HepG2 (cell line): ENCODE results near the gene SLC7A6OS. TPM values are rescaled to one million over a fixed set of nuclear protein-coding genes. Genes with fewer than 3 reads are reported as not detected.

Experiments
- CHD2 ChIP-seq: IDR thresholded peaks from 2 replicates; pipeline ENCODE4 v1.6.1; 2011; ENCODE audit warnings: low read depth, low read length, improper control_type of control experiment
- FOSL1 ChIP-seq: sonication (generic); formaldehyde crosslinking; IDR thresholded peaks from 2 replicates; pipeline ENCODE4 v1.9.0; 2021; ENCODE audit warnings: missing genetic modification reagents, borderline replicate concordance
- GTF2F1 ChIP-seq: fragments of 150-350 bp; IDR thresholded peaks from 2 replicates; pipeline ENCODE4 v1.6.1; 2014; ENCODE audit warnings: low read length
- HIC2 ChIP-seq: sonication (generic); formaldehyde crosslinking; IDR thresholded peaks from 2 replicates; pipeline ENCODE4 v1.9.0; 2022; ENCODE audit warnings: low read depth, missing genetic modification reagents
- LBX2 ChIP-seq: sonication (generic); formaldehyde crosslinking; IDR thresholded peaks from 2 replicates; pipeline ENCODE4 v1.5.0; 2020; ENCODE audit warnings: missing genetic modification reagents, mild to moderate bottlenecking, borderline replicate concordance
- MAX ChIP-seq: IDR thresholded peaks from 2 replicates; pipeline ENCODE4 v1.6.1; 2012; ENCODE audit warnings: inconsistent platforms
- MED13 ChIP-seq: sonication (generic); formaldehyde crosslinking; IDR thresholded peaks from 2 replicates; pipeline ENCODE4 v1.5.0; 2020; ENCODE audit warnings: missing genetic modification reagents
- POGK ChIP-seq: sonication (generic); formaldehyde crosslinking; conservative IDR thresholded peaks from 2 replicates; pipeline ENCODE4 v1.8.0; 2022; ENCODE audit warnings: mild to moderate bottlenecking, moderate library complexity, missing genetic modification reagents
- RBM39 ChIP-seq: fragments of 200-400 bp; formaldehyde crosslinking; IDR thresholded peaks from one replicate; pipeline ENCODE4 v1.6.1; 2018; ENCODE audit warnings: antibody characterized with exemption, mild to moderate bottlenecking, low read depth, low read length; ENCODE audit not compliant: poor library complexity, severe bottlenecking
- XBP1 ChIP-seq: sonication (generic); formaldehyde crosslinking; IDR thresholded peaks from 2 replicates; pipeline ENCODE4 v1.5.0; 2020; ENCODE audit warnings: missing genetic modification reagents
- ZIK1 ChIP-seq: sonication (generic); formaldehyde crosslinking; IDR thresholded peaks from 2 replicates; pipeline ENCODE4 v1.5.0; 2020; ENCODE audit warnings: mild to moderate bottlenecking, low read depth, missing genetic modification reagents, borderline replicate concordance
- ZKSCAN5 ChIP-seq: sonication (generic); formaldehyde crosslinking; IDR thresholded peaks from 2 replicates; pipeline ENCODE4 v1.5.1; 2020; ENCODE audit warnings: mild to moderate bottlenecking, missing genetic modification reagents
- ZNF235 ChIP-seq: sonication (generic); formaldehyde crosslinking; IDR thresholded peaks from 2 replicates; pipeline ENCODE4 v1.8.1; 2023; ENCODE audit warnings: mild to moderate bottlenecking, missing genetic modification reagents, borderline replicate concordance
- ZNF318 ChIP-seq: sonication (generic); formaldehyde crosslinking; IDR thresholded peaks from 2 replicates; pipeline ENCODE4 v1.4.0; 2020; ENCODE audit warnings: mild to moderate bottlenecking, missing genetic modification reagents
- polyA plus RNA-seq, 8 experiments: library from polyadenylated mRNA; depleted of rRNA in 3 of 8; stranded (reverse) in 7 of 8; unstranded in 1 of 8; fragments of >200 nt; fragmentation: Illumina TruSeq in 4 of 8; extraction: Trizol in 4 of 8; gene quantifications; 2 replicates each; pipeline versions ENCODE4 v1.2.1 to v1.2.3, GENCODE V29; 2011 to 2016; ENCODE audit warnings: low read depth in 4 of 8, missing spikeins in 1 of 8, mixed read lengths in 1 of 8; ENCODE audit not compliant: insufficient read depth in 1 of 8
- total RNA-seq, 5 experiments: library from RNA; depleted of rRNA; stranded (reverse); fragments of >200 nt; fragmentation: Illumina TruSeq; extraction: Trizol; gene quantifications; 2 replicates each; pipeline ENCODE4 v1.2.3, GENCODE V29; 2016; ENCODE audit warnings: low read depth in 1 of 5
- TF ChIP-seq, protein P1 (sequence below): fragments of 450-650 bp; IDR thresholded peaks from 2 replicates; pipeline ENCODE4 v1.6.1; 2016

SLC7A6OS gene
- total and polyA plus RNA-seq, 2 of the 13 experiments (the other 11 are each of a cell fraction or from before 2014, with no cell fraction given): 11.2 to 21.5 TPM

- TF ChIP-seq, protein P1, sequence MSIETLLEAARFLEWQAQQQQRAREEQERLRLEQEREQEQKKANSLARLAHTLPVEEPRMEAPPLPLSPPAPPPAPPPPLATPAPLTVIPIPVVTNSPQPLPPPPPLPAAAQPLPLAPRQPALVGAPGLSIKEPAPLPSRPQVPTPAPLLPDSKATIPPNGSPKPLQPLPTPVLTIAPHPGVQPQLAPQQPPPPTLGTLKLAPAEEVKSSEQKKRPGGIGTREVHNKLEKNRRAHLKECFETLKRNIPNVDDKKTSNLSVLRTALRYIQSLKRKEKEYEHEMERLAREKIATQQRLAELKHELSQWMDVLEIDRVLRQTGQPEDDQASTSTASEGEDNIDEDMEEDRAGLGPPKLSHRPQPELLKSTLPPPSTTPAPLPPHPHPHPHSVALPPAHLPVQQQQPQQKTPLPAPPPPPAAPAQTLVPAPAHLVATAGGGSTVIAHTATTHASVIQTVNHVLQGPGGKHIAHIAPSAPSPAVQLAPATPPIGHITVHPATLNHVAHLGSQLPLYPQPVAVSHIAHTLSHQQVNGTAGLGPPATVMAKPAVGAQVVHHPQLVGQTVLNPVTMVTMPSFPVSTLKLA: no peak
- no peak for TF ChIP-seq LBX2 (CRISPR knock-in tag)
- TF ChIP-seq GTF2F1: no peak
- TF ChIP-seq ZKSCAN5 (CRISPR knock-in tag): no peak
- TF ChIP-seq ZNF235: no peak
- no peak for TF ChIP-seq FOSL1 (CRISPR knock-in tag)
- TF ChIP-seq ZIK1 (CRISPR knock-in tag): no peak
- TF ChIP-seq MED13 (CRISPR knock-in tag): no peak
- no peak for TF ChIP-seq RBM39
- TF ChIP-seq XBP1 (CRISPR knock-in tag): no peak
- TF ChIP-seq POGK (CRISPR knock-in tag): no peak
- peak; percentile 43; the same call in 1 of the 2 replicates for TF ChIP-seq HIC2 (CRISPR knock-in tag)
- TF ChIP-seq ZNF318: no peak
- no peak for TF ChIP-seq MAX
- TF ChIP-seq CHD2: no peak
Measured at GRCh38 chr16:68328151-68328859, 17.6 kb upstream of the SLC7A6OS start (continued).
